NT2/D1 (cell line): ENCODE measurements around the gene UIMC1.
"Not testable (repeated sequence)": the region's sequence is repeated elsewhere in the genome, so short reads cannot be mapped to it uniquely, and the experiment has no call there.

Experiments used
- DNase-seq: peaks from one replicate; pipeline ENCODE4 v3.0.0-alpha.2; 2011; ENCODE audit warnings: low read depth, low spot score
- H3K27me3 ChIP-seq: 2 replicates; pipeline ENCODE4 v1.6.0; 2011; ENCODE audit warnings: mild to moderate bottlenecking; ENCODE audit not compliant: insufficient read length, insufficient read depth
- H3K36me3 ChIP-seq: 2 replicates; pipeline ENCODE4 v1.6.1; 2011; ENCODE audit warnings: mild to moderate bottlenecking, low read length, mixed read lengths; ENCODE audit not compliant: insufficient read depth, insufficient read length
- H3K4me1 ChIP-seq: 2 replicates; pipeline ENCODE4 v1.5.1; 2011; ENCODE audit not compliant: insufficient read depth, insufficient read length
- H3K4me3 ChIP-seq: 2 replicates; pipeline ENCODE4 v1.5.1; 2011; ENCODE audit warnings: low read depth; ENCODE audit not compliant: insufficient read length
- H3K9ac ChIP-seq: 2 replicates; pipeline ENCODE4 v1.6.0; 2011; ENCODE audit warnings: low read depth; ENCODE audit not compliant: insufficient read length
- H3K9me3 ChIP-seq: 2 replicates; pipeline ENCODE4 v1.5.1; 2011; ENCODE audit warnings: mild to moderate bottlenecking, low read length; ENCODE audit not compliant: insufficient read depth
- SUZ12 ChIP-seq: IDR thresholded peaks from 2 replicates; pipeline ENCODE4 v1.6.1; 2011; ENCODE audit not compliant: insufficient read length, insufficient read depth; ENCODE audit errors: extremely low read depth
- YY1 ChIP-seq: IDR thresholded peaks from 2 replicates; pipeline ENCODE4 v1.6.1; 2011; ENCODE audit not compliant: insufficient read length, insufficient read depth
- ZNF274 ChIP-seq: IDR thresholded peaks from 2 replicates; pipeline ENCODE4 v1.6.1; 2011; ENCODE audit warnings: mild to moderate bottlenecking, low read depth, low read length

Gene UIMC1

GRCh38 chr5:177008716-177009115 is 2.1 kb upstream of the UIMC1 start:
- no peaks in the 10 kb centered on the region for H3K9me3 ChIP-seq
- no peak for TF ChIP-seq YY1
- TF ChIP-seq ZNF274 = no peak
- no peak for TF ChIP-seq SUZ12
- no peaks in the 10 kb centered on the region for H3K4me1 ChIP-seq
- no peak for DNase-seq
- H3K9ac ChIP-seq = no peak overlapping the region
- H3K27me3 ChIP-seq = no peaks in the 10 kb centered on the region
- no peak overlapping the region for H3K4me3 ChIP-seq
- no peaks in the 10 kb centered on the region for H3K36me3 ChIP-seq

- peak; percentile 39 for DNase-seq
Measured at GRCh38 chr5:177005619-177006264, 837 bp downstream of the UIMC1 start.

GRCh38 chr5:177004961-177005360 is 1.6 kb downstream of the UIMC1 start:
- TF ChIP-seq ZNF274 (no peak), SUZ12 (no peak), YY1 (no peak)
- no peak overlapping the region for H3K9ac ChIP-seq
- peak overlapping the region; percentile 90 for H3K4me3 ChIP-seq

More at GRCh38 chr5:177005619-177006264, 837 bp downstream of the UIMC1 start:
- Histone ChIP-seq H3K4me1 (no peaks in the 10 kb centered on the region), H3K4me3 (peak overlapping the region; percentile 90), H3K9me3 (no peaks in the 10 kb centered on the region), H3K27me3 (no peaks in the 10 kb centered on the region), H3K36me3 (no peaks in the 10 kb centered on the region), H3K9ac (peak overlapping the region; percentile 93)
- TF ChIP-seq YY1 = no peak
- no peak for TF ChIP-seq ZNF274
- no peak for TF ChIP-seq SUZ12

GRCh38 chr5:177003649-177004048 is 2.9 kb downstream of the UIMC1 start:
- H3K9ac ChIP-seq = no peak overlapping the region
- H3K9me3 ChIP-seq = no peaks in the 10 kb centered on the region
- H3K27me3 ChIP-seq = no peaks in the 10 kb centered on the region
- DNase-seq = no peak
- H3K36me3 ChIP-seq = no peaks in the 10 kb centered on the region
- H3K4me3 ChIP-seq = no peak overlapping the region
- H3K4me1 ChIP-seq = no peaks in the 10 kb centered on the region
- TF ChIP-seq YY1 = no peak
- TF ChIP-seq SUZ12 = no peak
- no peak for TF ChIP-seq ZNF274

More at GRCh38 chr5:177004961-177005360, 1.6 kb downstream of the UIMC1 start:
- no peaks in the 10 kb centered on the region for H3K9me3 ChIP-seq
- H3K27me3 ChIP-seq = no peaks in the 10 kb centered on the region
- no peaks in the 10 kb centered on the region for H3K4me1 ChIP-seq
- no peak for DNase-seq
- no peaks in the 10 kb centered on the region for H3K36me3 ChIP-seq

- not testable (repeated sequence) for H3K36me3 ChIP-seq
Measured at GRCh38 chr5:176999526-176999925, 7.1 kb downstream of the UIMC1 start.

GRCh38 chr5:176998828-176999227 is 7.8 kb downstream of the UIMC1 start:
- no peaks in the 10 kb centered on the region for H3K27me3 ChIP-seq
- no peaks in the 10 kb centered on the region for H3K36me3 ChIP-seq
- no peak overlapping the region for H3K9ac ChIP-seq
- H3K4me3 ChIP-seq = no peak overlapping the region
- DNase-seq = no peak
- peaks cover 12% of the 10 kb centered on the region; the same call in 1 of the 2 replicates for H3K9me3 ChIP-seq
- TF ChIP-seq SUZ12 = no peak
- H3K4me1 ChIP-seq = no peaks in the 10 kb centered on the region

More at GRCh38 chr5:176999526-176999925, 7.1 kb downstream of the UIMC1 start:
- H3K4me3 ChIP-seq, H3K27me3 ChIP-seq, H3K4me1 ChIP-seq, H3K9ac ChIP-seq, DNase-seq, H3K9me3 ChIP-seq: not testable (repeated sequence)

GRCh38 chr5:176996780-176997179 is 9.8 kb downstream of the UIMC1 start:
- no peak for DNase-seq
- Histone ChIP-seq H3K4me3 (no peak overlapping the region), H3K27me3 (no peaks in the 10 kb centered on the region), H3K36me3 (no peaks in the 10 kb centered on the region), H3K9me3 (peaks cover 12% of the 10 kb centered on the region; the same call in 1 of the 2 replicates), H3K4me1 (no peaks in the 10 kb centered on the region), H3K9ac (no peak overlapping the region)
- no peak for TF ChIP-seq YY1
- TF ChIP-seq ZNF274 = no peak
- no peak for TF ChIP-seq SUZ12
